Ishikawa (cell line): ENCODE measurements around the gene CDH2.

Experiments used
- CEBPB ChIP-seq: IDR thresholded peaks from 2 replicates; pipeline ENCODE4 v1.6.1; 2012
- CREB1 ChIP-seq: IDR thresholded peaks from 2 replicates; pipeline ENCODE4 v1.6.1; 2012; ENCODE audit warnings: low read depth
- EP300 ChIP-seq: IDR thresholded peaks from 2 replicates; pipeline ENCODE4 v1.6.1; 2012; ENCODE audit warnings: borderline replicate concordance
- NFIC ChIP-seq: IDR thresholded peaks from 2 replicates; pipeline ENCODE4 v1.6.1; 2012
- RAD21 ChIP-seq: IDR thresholded peaks from 2 replicates; pipeline ENCODE4 v1.6.1; 2012; ENCODE audit warnings: low read depth
- TAF1 ChIP-seq: IDR thresholded peaks from 2 replicates; pipeline ENCODE4 v1.6.1; 2012; ENCODE audit warnings: low read depth, mild to moderate bottlenecking
- TEAD4 ChIP-seq: IDR thresholded peaks from 2 replicates; pipeline ENCODE4 v1.6.1; 2012
- YY1 ChIP-seq: IDR thresholded peaks from 2 replicates; pipeline ENCODE4 v1.6.1; 2012; ENCODE audit warnings: low read depth
- TF ChIP-seq, protein P1 (sequence below): IDR thresholded peaks from 2 replicates; pipeline ENCODE4 v1.6.1; 2012; ENCODE audit warnings: low read depth, mild to moderate bottlenecking
- TF ChIP-seq, protein P2 (sequence below): IDR thresholded peaks from 2 replicates; pipeline ENCODE4 v1.6.1; 2012

DNA sequence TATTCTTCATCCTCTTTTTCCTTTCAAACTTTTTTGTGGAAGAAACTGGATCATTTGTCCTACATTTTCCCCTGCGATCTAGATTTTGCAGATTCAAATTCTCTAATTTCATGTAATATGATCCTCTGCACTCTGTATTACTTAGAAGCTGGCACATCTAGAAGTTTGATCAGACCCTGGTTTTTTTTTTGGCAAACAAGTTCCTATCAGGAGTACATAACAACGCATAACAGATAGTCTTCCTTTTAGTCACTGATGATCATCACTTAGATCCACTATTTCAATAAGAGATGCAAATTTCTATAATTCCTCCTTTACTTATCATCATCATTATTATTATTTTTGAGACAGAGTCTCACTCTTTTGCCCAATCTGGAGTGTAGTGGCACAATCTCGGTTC is 117.1 kb downstream of the CDH2 start:
- TF ChIP-seq NFIC = no peak
- no peak for TF ChIP-seq TEAD4
- TF ChIP-seq CREB1 = no peak
- no peak for TF ChIP-seq CEBPB
- no peak for TF ChIP-seq EP300
- no peak for TF ChIP-seq YY1
- TF ChIP-seq, protein P1, sequence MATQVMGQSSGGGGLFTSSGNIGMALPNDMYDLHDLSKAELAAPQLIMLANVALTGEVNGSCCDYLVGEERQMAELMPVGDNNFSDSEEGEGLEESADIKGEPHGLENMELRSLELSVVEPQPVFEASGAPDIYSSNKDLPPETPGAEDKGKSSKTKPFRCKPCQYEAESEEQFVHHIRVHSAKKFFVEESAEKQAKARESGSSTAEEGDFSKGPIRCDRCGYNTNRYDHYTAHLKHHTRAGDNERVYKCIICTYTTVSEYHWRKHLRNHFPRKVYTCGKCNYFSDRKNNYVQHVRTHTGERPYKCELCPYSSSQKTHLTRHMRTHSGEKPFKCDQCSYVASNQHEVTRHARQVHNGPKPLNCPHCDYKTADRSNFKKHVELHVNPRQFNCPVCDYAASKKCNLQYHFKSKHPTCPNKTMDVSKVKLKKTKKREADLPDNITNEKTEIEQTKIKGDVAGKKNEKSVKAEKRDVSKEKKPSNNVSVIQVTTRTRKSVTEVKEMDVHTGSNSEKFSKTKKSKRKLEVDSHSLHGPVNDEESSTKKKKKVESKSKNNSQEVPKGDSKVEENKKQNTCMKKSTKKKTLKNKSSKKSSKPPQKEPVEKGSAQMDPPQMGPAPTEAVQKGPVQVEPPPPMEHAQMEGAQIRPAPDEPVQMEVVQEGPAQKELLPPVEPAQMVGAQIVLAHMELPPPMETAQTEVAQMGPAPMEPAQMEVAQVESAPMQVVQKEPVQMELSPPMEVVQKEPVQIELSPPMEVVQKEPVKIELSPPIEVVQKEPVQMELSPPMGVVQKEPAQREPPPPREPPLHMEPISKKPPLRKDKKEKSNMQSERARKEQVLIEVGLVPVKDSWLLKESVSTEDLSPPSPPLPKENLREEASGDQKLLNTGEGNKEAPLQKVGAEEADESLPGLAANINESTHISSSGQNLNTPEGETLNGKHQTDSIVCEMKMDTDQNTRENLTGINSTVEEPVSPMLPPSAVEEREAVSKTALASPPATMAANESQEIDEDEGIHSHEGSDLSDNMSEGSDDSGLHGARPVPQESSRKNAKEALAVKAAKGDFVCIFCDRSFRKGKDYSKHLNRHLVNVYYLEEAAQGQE = no peak
- no peak for TF ChIP-seq RAD21
- TF ChIP-seq, protein P2, sequence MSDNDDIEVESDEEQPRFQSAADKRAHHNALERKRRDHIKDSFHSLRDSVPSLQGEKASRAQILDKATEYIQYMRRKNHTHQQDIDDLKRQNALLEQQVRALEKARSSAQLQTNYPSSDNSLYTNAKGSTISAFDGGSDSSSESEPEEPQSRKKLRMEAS = no peak
- no peak for TF ChIP-seq TAF1
